ENCODE data around the gene MRLN.

DNA sequence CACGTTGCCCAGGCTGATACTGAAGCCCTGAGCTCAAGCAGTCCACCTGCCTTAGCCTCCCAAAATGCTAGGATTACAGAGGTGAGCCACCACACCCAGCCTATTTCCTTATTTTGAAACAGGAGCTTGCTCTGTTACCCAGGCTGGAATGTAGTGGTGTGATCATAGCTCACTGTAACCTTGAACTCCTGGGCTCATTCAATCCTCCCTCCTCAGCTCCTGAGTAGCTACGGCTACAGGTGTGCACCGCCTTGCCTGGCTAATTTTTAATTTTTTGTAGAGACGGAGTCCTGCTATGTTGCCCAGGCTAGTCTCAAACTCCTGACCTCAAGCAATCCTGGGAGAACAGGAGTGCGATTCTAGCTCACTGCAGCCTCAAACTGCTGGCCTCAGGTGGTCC lies 11.7 kb downstream of the MRLN start:
- TF ChIP-seq, protein P1, sequence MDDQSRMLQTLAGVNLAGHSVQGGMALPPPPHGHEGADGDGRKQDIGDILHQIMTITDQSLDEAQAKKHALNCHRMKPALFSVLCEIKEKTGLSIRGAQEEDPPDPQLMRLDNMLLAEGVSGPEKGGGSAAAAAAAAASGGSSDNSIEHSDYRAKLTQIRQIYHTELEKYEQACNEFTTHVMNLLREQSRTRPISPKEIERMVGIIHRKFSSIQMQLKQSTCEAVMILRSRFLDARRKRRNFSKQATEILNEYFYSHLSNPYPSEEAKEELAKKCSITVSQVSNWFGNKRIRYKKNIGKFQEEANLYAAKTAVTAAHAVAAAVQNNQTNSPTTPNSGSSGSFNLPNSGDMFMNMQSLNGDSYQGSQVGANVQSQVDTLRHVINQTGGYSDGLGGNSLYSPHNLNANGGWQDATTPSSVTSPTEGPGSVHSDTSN (IDR thresholded peaks at IDR 0.05) = no peak
- TF ChIP-seq FOXM1 (IDR thresholded peaks at IDR 0.05; ENCODE audit: low read depth) (no peak), TEAD4 (IDR thresholded peaks at IDR 0.05; ENCODE audit: borderline replicate concordance, insufficient read depth) (no peak), JUND (IDR thresholded peaks at IDR 0.05) (no peak), SIN3A (IDR thresholded peaks at IDR 0.05; ENCODE audit: borderline replicate concordance, low read depth, low read length) (no peak), RXRA (IDR thresholded peaks at IDR 0.05; ENCODE audit: borderline replicate concordance, low read depth) (no peak), POLR2AphosphoS5 (IDR thresholded peaks at IDR 0.05; ENCODE audit: low read depth, low read length) (no peak), EP300 (IDR thresholded peaks at IDR 0.05; ENCODE audit: borderline replicate concordance in 1 of 2, low read depth in 1 of 2, low read length in 1 of 2) (no peak), RAD21 (IDR thresholded peaks at IDR 0.05; ENCODE audit: low read length) (no peak), RFX5 (IDR thresholded peaks at IDR 0.05; ENCODE audit: low read length) (no peak)
- TF ChIP-seq, protein P2, sequence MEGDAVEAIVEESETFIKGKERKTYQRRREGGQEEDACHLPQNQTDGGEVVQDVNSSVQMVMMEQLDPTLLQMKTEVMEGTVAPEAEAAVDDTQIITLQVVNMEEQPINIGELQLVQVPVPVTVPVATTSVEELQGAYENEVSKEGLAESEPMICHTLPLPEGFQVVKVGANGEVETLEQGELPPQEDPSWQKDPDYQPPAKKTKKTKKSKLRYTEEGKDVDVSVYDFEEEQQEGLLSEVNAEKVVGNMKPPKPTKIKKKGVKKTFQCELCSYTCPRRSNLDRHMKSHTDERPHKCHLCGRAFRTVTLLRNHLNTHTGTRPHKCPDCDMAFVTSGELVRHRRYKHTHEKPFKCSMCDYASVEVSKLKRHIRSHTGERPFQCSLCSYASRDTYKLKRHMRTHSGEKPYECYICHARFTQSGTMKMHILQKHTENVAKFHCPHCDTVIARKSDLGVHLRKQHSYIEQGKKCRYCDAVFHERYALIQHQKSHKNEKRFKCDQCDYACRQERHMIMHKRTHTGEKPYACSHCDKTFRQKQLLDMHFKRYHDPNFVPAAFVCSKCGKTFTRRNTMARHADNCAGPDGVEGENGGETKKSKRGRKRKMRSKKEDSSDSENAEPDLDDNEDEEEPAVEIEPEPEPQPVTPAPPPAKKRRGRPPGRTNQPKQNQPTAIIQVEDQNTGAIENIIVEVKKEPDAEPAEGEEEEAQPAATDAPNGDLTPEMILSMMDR (IDR thresholded peaks at IDR 0.05) = no peak

All from SK-N-SH (cell line).